ENCODE data around the gene SLC25A6.
"Not testable (repeated sequence)": the region's sequence is repeated elsewhere in the genome, so short reads cannot be mapped to it uniquely, and the experiment has no call there.

The SLC25A6 gene

DNA sequence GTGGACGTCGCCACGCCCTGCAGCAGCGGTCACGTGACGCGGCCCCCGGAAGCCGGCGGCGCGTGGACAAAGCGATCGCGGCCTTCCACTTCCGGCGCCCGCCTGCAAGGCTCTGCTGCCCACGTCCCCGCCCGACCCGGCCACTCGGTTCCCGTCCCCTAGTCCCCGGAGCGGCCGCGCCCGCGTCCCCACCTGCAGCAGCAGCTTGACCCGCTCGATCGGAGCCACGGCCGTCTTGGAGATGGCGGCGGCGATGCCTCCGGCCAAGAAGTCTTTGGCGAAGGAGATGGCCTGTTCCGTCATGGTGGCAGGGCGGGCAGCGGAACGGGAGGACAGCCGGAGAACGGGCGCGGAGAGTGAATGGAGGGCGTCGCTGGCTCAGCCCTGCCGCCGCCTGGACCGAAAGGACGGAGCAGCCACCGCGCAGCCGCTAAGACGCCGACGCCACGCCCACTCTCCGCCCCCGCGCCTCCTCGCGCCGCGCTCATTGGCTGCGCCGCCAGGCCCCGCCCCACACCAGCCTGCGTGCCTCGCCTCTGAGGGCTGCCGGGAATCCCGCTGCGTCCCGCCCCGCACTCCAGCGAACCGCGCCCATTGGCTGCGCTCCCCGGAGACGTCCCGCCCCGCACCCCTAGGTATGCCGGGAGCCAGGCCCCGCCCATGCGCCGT is at the start of gene SLC25A6:
TSS of gene SLC25A6 (minus strand) at position 407 of the 669 bp plus-strand sequence. CDS start at position 303, 104 bp downstream.
- no peak for DNase-seq

DNA sequence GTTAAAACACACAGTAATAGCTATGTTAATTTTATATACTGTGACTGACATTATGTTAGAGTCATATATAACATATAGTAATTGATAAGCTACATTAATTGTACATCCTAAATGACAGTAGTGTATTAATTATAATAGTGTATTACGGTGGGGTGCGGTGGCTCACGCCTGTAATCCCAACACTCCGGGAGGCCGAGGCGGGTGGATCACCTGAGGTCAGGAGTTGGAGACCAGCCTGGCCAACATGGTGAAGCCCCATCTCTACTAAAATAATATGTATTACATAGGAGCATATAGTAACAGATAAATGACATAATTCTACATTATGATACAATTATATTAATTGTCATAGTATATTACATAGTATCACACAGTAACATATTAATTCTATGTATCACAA is 48.6 kb upstream of the SLC25A6 start:
- no peak for DNase-seq

DNA sequence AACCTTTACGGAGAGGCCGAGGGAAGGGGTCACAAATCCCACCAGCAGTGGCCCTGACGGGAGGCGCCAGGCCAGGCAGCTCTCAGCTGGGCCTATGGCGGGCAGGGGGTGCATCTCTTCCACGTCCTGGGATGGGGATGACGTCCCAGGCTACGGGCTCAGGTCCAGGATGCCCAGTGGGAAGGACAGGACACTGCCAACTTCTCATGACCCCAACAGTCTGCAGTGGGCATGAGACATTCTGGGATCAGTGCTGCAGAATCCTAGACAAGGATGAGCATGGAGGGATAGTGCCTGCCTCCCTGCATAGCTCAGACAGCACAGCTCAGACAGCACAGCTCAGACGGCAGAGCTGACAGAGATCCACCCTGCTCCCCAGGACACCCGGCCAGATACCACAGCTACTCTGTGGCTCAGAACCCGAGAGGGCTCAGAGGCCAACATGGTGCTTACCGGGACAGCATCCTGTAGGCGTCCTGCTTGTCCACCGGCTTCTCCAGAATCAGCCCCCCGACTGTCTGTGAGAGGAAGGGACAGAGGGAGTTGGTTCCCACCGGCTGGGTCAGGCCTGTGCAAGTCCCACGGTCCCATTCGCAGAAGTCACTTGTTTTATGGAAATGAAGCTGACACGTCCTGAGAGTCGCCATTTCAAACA is 43.5 kb upstream of the SLC25A6 start:
- no peak for DNase-seq

DNA sequence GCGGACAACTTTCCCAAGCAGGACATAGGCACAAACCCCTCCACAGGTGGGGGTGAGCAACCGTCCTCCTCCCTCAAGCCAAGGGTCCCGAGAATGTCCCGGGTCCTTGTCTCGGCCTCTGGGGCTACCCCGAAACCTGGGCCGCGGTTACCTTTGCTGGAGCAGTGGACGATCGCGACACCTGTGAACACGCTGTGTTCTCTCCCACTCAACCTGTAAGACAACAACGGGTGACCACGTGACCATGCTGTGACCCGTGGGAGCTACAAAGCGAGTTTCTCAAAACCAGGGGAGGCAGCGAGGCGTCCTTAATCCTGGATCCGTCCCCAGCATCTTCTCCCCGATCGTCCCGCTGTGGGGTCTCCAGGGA is 42.9 kb upstream of the SLC25A6 start:
- no peak for DNase-seq

DNA sequence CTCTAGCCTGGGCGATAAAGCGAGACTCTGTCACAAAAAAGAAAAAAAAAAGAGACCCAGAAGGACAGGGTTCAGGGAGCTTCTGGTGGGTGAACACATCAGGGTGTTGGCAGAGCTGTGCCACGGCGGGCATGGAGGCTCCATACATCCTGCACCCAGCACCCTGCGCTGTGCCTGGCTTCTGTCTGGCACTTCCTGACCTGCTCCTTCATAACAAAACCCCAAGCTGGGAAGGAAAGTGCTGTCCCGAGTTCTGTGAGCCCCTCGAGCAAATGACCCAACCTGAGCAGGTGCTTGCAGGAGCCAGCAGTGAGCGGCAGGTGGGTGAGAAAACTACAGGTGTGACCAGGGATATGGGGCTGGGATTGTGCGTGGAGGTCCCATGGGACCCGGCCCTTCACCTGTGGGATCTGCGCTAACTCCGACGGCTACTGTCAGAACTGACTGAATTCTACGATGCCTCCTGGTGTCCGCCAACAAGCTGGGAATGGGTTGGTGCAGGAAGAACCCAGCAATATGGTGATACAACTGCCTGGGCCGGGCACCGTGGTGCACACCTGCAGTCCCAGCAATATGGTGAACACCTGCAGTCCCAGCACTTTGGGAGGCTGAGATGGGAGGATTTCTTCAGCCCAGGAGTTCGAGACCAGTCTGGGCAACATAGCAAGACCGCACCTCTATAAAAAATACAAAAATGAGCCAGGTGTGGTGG is 41.9 kb upstream of the SLC25A6 start:
- no peak for DNase-seq

DNA sequence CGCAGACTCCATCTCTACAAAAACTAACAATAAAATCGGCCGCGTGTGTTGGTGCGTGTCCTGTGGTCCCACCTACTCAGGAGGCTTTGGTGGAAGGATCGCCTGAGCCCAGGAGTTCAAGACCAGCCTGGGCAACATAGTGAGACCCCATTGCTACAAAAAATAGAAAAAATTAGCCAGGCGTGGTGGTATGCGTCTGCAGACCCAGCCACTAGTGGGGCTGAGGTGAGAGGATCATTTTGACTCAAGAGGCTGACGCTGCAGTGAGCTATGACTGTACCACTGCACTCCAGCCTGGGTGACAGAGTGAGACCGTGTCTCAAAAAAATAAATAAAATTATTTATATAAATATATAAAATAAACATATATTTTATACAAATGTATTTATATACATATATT is 38.5 kb upstream of the SLC25A6 start:
- no peak for DNase-seq

GRCh38 chrX:1427756-1428155 is 35.8 kb upstream of the SLC25A6 start:
- DNase-seq: no peak

DNA sequence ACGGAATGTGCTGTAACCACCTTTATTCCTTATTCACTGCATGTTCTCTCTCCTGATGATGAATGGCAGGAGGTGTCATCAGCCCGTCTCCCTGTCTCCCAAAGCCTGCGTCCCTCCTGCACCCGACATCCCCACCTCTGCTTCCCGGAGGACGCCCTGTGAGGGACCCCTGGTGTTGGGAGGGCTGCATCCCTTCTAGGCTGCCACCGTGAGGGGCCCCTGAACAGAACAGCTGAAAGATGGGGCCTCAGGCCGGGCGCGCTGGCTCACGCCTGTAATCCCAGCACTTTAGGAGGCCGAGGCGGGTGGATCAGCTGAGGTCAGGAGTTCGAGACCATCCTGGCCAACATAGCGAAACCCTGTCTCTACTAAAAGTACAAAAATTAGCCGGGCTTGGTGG is 34.4 kb upstream of the SLC25A6 start:
- not testable (repeated sequence) for DNase-seq

GRCh38 chrX:1425381-1425780 is 33.5 kb upstream of the SLC25A6 start:
- DNase-seq: no peak

DNA sequence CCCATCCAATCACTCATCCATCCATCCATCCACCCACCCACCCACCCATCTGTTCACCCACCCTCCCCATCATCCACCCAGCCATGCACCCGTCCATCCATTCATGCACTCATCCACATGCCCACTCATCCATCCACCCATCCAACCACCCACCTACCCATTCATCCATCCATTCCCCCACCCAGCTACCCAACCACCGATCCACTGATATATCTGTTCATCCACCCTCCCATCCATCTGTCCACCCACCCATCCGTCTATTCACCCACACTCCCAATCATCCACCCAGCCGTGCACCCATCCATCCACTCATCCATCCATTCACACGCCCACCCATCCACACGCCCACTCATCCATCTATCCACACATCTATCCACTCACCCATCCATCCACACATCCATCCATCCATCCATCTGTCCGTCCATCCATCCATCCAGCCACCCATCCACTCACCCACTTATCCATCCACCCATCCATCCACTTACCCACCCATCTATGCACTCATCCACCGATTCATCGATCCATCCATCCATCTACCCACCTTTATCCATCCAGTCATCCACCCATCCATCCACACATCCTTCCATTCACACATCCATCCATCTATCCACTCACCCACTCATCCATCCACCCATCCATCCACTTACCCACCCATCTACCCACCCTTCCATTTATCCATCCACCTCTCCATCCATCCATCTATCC is 32.4 kb upstream of the SLC25A6 start:
- no peak for DNase-seq

- DNase-seq: no peak
Measured at GRCh38 chrX:1423215-1423614, 31.3 kb upstream of the SLC25A6 start.

GRCh38 chrX:1422135-1422465 is 30.2 kb upstream of the SLC25A6 start:
- DNase-seq: no peak

GRCh38 chrX:1421433-1422134 is 29.7 kb upstream of the SLC25A6 start:
- DNase-seq: no peak

- DNase-seq: no peak
Measured at GRCh38 chrX:1420371-1420770, 28.5 kb upstream of the SLC25A6 start.

DNA sequence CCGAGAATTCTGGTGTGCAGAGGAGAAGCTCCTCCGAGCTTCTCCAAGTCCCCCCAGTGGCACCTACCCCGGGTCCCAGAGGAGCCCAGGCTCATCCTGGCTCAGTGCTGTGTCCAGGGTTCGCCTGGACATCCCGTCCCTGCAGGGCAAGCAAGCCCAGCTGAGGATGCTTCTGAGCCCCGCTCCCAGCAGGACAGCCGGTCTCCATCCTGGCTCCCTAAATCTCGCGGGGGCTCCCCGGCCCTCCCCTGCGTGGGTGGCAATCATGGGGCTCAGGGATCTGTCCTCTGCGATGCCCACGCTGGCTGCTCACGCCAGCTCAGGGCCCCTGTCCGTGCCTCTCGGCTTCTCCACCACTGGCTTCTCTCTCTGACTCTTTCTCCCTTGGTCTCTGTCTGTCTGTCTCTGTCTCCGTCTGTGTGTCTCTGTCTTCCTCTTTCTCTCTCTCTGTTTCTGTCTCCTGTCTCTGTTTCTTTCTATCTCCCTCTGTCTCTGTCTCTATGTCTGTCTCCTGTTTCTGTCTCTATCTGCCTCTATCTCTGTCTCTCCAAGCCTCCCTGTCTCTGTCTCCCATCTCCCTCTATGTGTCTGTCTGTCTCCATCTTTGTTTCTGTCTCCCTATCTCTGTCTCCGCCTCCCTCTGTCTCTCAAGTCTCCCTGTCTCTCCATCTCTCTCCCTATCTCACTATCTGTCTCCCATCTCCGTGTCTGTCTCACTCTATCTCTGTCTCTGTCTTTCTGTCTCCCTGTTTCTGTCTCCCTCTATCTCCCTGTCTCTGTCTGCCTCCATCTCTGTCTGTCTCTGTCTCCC is 27.8 kb upstream of the SLC25A6 start:
- DNase-seq: no peak

- DNase-seq: no peak
Measured at GRCh38 chrX:1418901-1419544, 27.1 kb upstream of the SLC25A6 start.

GRCh38 chrX:1417921-1418771 is 26.2 kb upstream of the SLC25A6 start:
- DNase-seq: no peak

DNA sequence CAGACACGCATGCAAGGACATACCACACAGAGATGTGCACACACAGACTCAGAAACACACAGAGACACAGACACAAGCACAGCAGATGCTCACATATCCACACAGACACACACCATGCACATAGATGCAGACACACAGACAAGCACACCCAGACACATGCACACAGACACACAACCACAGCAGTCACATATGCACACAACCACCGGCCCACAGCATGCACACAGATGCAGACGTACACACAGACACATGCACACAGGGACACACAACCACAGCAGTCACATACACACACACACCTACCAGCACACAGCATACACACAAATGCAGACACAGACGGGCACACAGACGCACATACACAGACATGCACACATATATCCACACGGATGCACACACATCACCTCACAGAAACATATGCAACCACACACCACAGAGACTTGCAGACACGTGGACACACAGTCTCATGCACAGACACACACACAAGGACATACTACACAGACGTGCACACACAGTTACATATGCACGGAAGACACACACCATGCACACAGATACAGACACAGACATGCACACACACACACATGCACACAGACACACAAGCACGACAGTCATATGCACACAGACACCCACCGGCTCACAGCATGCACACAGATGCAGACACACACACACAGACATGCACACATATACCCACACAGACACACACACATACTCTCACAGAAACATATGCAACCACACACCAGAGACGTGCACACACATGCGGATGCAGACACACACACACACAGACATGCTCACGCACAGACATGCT is 25.2 kb upstream of the SLC25A6 start:
- no peak for DNase-seq

- no peak for DNase-seq
Measured at GRCh38 chrX:1416327-1416784, 24.4 kb upstream of the SLC25A6 start.

Data from NCI-H187 (cell line).